Stimulated activated memory B cell treated with anti-CD40 and anti-IgM and Interleukin-4, amounts not matched to agents 10 μg/mL and 1 μg/mL and 100 μg/mL, for 72 hours (primary cell): Measurements from ENCODE around the gene PRPF18.

Experiments
- ATAC-seq: fragments of 150-1000 bp; cut with Tn5 transposase; 2 replicates; pipeline ENCODE4 v1.10.0; 2021
- H3K27ac Mint-ChIP-seq: one replicate; pipeline ENCODE4 v1.8.0; 2022; ENCODE audit warnings: mild to moderate bottlenecking, mixed read lengths
- H3K27me3 Mint-ChIP-seq: one replicate; pipeline ENCODE4 v1.8.0; 2022; ENCODE audit warnings: mixed read lengths
- H3K36me3 Mint-ChIP-seq: one replicate; pipeline ENCODE4 v1.8.0; 2022; ENCODE audit warnings: mixed read lengths
- H3K4me1 Mint-ChIP-seq: one replicate; pipeline ENCODE4 v1.8.0; 2022; ENCODE audit warnings: mixed read lengths
- H3K4me3 Mint-ChIP-seq: one replicate; pipeline ENCODE4 v1.8.0; 2022; ENCODE audit warnings: mild to moderate bottlenecking, moderate library complexity, mixed read lengths
- H3K9me3 Mint-ChIP-seq: one replicate; pipeline ENCODE4 v1.8.0; 2022; ENCODE audit warnings: mixed read lengths

The PRPF18 gene

DNA sequence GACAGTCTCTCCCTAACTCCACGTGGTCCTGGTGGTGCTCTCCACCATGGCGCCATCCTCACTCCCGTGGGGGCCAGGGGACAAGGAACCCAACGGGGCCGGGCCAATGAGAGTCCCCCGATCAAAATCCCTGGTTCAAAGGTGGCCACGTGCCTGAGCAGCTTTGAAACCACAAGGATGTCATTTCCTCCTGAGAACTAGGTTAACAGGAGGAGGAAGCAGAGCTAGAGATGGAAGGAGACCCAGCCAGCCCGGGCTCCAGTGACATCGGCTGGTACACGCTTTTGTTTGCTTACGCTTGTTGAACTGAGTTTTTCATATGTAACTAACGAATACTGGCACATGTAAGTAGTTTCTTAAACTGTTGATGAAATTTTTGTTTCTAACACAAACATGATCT, 61.7 kb downstream of the PRPF18 start:
- Mint-ChIP-seq H3K4me1 (no peaks in the 10 kb centered on the region), H3K4me3 (no peak overlapping the region), H3K27me3 (no peaks in the 10 kb centered on the region), H3K36me3 (peaks cover 34% of the 10 kb centered on the region), H3K9me3 (no peaks in the 10 kb centered on the region), H3K27ac (no peak overlapping the region)
- no peak for ATAC-seq

DNA sequence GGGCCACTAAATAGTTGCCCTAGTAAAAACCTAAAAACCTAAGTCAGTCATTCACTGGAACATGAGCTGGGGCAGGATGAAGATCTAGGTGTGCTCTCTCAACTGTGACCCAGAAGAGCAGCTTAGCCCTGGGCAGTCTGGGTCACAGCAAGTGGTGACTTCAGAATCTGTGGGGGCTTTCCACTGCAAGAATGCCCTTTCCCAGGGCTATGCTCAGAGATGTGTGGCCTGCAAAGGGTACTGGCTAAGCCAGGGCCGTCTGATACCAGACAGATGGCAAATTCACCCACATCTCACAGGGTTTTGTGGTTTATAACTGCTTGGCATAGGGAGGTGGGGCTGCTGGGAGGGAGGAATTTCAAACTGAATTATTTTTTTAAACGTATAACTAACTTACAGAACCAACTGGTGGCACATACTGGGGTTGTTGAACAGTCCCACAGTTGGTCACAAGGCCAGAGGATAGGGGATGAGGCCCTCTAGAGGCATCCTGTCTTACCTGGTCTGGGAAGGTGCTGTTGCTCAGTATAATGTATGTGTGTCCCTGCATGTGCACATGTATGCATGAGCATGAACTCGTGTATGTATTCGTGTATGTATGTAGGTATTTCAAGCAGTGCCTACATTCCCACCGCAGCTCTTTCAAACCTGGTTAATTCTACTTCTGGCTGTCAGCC, 63.2 kb downstream of the PRPF18 start:
- no peak overlapping the region for H3K27ac Mint-ChIP-seq
- peak; percentile 45 for ATAC-seq
- no peaks in the 10 kb centered on the region for H3K27me3 Mint-ChIP-seq
- no peak overlapping the region for H3K4me3 Mint-ChIP-seq
- H3K4me1 Mint-ChIP-seq, result no peaks in the 10 kb centered on the region
- peaks cover 28% of the 10 kb centered on the region for H3K36me3 Mint-ChIP-seq
- H3K9me3 Mint-ChIP-seq, result no peaks in the 10 kb centered on the region

DNA sequence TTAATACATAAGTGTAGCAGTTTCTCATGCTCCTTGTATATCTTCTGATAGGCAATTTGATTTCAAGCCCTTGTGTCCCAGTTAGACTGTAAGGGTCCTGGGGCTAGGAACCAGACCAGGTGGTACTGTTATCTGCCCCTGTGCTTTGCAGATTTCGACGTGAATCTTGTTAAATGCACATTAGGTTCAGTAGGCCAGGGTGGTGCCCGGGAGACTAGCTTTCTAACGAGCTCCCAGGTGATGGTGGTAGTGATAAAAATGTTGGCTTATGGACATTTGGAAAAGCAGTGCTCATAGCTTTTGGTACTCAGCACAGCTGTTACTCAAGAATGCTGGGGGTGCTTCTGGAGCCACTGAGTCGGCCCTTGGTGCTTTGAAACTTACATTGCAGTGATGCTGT, 64.2 kb downstream of the PRPF18 start:
- no peak overlapping the region for H3K4me3 Mint-ChIP-seq
- no peaks in the 10 kb centered on the region for H3K4me1 Mint-ChIP-seq
- ATAC-seq, result no peak
- no peak overlapping the region for H3K27ac Mint-ChIP-seq
- H3K27me3 Mint-ChIP-seq, result no peaks in the 10 kb centered on the region
- H3K36me3 Mint-ChIP-seq, result peaks cover 21% of the 10 kb centered on the region
- H3K9me3 Mint-ChIP-seq, result no peaks in the 10 kb centered on the region

DNA sequence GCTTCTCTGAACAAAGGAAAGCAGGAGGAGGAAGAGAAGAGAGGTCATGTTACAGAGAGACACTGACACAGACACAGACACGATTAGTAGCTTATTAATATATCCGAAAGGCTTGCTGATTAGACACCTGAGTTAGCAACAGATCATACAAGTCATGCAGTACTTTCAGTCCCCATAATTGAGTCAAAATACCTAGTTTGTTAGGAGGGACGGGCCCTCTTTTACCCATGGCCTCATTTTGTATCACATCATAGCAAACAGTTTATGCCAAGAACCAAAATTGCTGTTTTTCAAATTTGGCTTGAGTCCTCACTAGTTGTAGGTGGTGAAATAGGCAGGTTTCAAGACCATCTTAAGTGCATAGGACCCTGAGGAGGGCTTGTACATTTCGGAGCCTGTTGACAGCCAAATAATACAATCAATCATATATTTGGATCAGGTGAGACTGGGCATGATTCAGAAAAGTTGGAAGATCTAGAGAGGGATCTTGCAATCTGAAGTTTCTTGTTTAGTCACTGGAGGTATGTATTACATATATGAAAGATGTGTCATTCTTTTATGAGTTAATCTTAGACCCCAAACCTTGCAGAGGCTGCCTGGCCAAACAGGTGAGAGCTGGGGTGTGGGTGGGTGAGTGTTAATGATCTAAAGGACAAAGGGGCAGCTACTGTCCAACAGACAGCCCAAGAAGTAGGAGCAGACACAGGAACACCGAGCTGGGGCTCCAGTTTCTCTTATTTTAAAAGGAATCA, 65.4 kb downstream of the PRPF18 start:
- no peak for ATAC-seq
- peaks cover 12% of the 10 kb centered on the region for H3K36me3 Mint-ChIP-seq
- no peaks in the 10 kb centered on the region for H3K4me1 Mint-ChIP-seq
- H3K4me3 Mint-ChIP-seq, result no peak overlapping the region
- H3K27ac Mint-ChIP-seq, result no peak overlapping the region
- H3K9me3 Mint-ChIP-seq, result no peaks in the 10 kb centered on the region
- H3K27me3 Mint-ChIP-seq, result no peaks in the 10 kb centered on the region

DNA sequence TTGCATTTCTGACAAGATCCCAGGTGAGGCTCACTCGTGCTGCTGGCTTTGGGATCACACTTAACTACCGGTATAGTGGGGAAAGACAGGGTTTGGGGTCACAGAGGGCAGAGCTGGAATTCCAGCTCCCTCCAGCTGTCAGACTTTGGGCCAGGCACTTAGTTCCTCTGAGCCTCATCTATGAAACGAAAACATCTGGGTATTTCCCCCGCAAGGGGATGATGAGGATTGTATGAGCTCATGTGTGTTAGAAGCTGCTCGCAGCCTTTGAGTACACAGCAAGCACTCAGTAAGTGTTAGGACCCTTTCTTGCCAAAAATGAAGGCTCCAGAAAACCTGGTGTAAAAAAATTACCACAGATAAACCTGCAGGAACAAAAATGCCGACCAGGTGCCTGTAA, 66.1 kb downstream of the PRPF18 start:
- no peak overlapping the region for H3K27ac Mint-ChIP-seq
- no peaks in the 10 kb centered on the region for H3K4me1 Mint-ChIP-seq
- no peak for ATAC-seq
- H3K9me3 Mint-ChIP-seq, result no peaks in the 10 kb centered on the region
- H3K4me3 Mint-ChIP-seq, result no peak overlapping the region
- no peaks in the 10 kb centered on the region for H3K27me3 Mint-ChIP-seq
- peaks cover 10% of the 10 kb centered on the region for H3K36me3 Mint-ChIP-seq

DNA sequence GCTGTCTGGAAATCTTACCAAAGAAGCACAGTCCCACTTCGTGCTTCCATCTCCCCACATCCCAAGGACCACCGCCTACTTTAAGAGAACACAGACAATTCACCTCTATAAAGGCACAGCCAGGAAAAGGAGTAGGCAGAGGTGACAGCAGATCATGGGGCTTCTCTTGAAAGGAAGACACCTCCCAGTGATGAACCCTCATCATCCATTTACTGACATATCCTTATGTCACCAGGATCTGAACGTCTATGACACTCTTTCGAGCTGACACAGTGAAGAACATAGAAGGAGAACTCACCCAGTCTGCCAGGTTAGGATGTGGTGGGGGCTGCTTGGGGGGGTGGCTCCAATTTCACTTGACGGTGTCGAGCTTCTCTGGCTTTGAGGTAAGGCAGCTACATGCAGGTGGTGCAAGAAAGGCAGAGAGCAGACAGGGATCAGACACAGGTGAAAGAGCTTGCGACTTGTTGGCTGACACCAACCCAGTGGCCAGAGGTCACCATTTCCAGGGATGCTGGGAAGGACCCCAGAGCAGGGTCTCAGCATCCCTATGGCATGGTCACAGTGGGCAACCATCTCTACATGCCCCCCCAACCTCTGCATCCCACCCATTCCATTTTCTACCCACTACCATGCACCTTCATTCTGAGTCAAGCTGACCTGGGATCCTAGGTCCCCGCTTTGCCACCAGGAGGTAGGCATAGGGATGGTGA, 67.5 kb downstream of the PRPF18 start:
- H3K36me3 Mint-ChIP-seq, result peaks cover 5% of the 10 kb centered on the region
- H3K4me1 Mint-ChIP-seq, result no peaks in the 10 kb centered on the region
- H3K27me3 Mint-ChIP-seq, result no peaks in the 10 kb centered on the region
- H3K27ac Mint-ChIP-seq, result no peak overlapping the region
- no peak overlapping the region for H3K4me3 Mint-ChIP-seq
- no peak for ATAC-seq
- H3K9me3 Mint-ChIP-seq, result no peaks in the 10 kb centered on the region

DNA sequence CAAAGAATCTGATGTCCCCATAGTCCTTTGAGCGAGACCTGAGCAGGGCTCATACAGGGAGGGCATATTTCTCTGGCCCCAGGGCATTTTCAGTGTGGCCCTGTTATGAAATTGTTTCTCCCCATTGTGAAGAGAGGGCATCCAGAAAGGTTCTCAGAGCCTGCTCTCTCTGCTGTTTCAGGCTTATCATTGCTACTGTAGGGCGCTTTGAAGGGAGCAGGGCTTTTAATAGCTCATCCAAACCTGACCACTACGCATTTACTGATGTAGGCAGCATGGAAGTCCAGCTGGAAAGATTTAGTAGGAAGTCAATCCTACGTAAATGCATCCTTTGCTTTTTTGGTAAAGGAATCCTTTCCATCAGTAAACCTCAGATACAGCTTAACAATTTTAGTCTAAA, 68.1 kb downstream of the PRPF18 start:
- no peak for ATAC-seq
- H3K27me3 Mint-ChIP-seq, result no peaks in the 10 kb centered on the region
- H3K9me3 Mint-ChIP-seq, result no peaks in the 10 kb centered on the region
- no peak overlapping the region for H3K4me3 Mint-ChIP-seq
- peaks cover 5% of the 10 kb centered on the region for H3K36me3 Mint-ChIP-seq
- H3K27ac Mint-ChIP-seq, result no peak overlapping the region
- H3K4me1 Mint-ChIP-seq, result no peaks in the 10 kb centered on the region

DNA sequence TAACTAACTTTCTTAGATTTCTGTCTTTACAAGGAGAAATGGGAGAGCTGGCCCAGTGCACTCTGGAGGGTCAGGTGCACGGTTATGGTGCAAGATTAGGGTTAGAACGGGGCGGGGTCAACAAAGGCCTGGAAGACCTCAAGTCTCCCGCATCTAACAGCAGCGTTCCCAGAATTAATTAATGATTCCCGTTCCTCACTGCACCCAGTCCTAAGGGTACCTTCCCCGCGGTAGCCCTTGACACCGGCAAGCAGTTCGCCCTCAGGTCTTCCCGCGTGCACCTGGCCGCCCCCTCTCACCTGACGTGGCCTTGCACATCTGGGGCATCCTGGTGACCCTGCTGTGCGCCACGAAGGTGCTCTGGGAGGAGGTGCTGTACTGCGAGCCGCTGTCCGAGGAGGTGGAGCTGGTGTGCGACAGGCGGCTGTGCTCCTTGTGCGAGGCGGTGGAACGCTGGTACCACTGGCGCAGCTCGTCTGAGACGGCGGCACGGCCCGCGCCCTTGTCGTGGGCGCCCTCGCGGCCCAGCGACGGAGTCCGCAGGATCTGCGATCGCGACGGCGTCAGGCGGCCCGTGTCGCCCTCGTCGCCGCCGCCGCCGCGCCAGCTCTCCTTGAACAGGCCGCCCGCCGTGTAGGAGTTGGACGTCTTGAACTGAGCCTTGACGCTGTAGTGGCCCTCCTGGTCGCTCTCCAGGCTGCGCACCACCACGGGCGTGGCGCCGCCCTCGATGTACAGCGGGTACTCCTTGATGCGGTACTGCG, 69.8 kb downstream of the PRPF18 start:
- Mint-ChIP-seq H3K36me3 (no peaks in the 10 kb centered on the region), H3K4me1 (peaks cover 7% of the 10 kb centered on the region), H3K27ac (no peak overlapping the region), H3K4me3 (no peak overlapping the region), H3K9me3 (no peaks in the 10 kb centered on the region), H3K27me3 (no peaks in the 10 kb centered on the region)
- ATAC-seq, result no peak

DNA sequence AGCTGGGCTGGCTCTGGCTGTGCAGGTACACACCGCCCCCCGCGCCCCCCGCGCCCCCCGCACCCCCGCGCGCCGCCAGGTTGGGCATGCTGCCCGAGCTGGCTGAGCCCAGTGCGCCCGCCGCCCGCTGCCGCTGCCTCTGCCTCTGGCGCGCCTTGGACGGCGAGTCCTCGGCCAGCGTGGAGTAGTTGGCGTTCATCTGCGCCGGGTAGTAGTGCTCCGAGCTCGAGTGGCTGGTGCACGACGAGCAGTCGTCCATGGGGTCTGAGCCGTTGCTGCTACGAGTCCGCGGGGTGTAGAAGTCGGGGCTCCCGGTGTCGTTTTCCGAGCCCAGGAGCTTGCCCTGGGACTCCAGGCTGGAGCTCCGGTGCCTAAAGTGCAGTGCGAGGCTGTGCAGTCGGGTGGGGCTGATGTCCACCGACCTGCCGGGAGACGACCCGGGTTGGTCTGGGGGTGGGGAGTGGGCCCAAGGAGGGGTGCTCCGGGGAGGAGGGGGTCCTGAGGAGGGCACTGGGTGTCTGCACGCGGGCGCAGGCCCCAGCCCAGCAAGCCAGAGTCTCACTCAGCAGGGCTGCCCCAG, 70.4 kb downstream of the PRPF18 start:
- no peaks in the 10 kb centered on the region for H3K36me3 Mint-ChIP-seq
- peak; percentile 37 for ATAC-seq
- H3K27ac Mint-ChIP-seq, result no peak overlapping the region
- no peaks in the 10 kb centered on the region for H3K27me3 Mint-ChIP-seq
- no peaks in the 10 kb centered on the region for H3K9me3 Mint-ChIP-seq
- H3K4me3 Mint-ChIP-seq, result no peak overlapping the region
- peaks cover 7% of the 10 kb centered on the region for H3K4me1 Mint-ChIP-seq

DNA sequence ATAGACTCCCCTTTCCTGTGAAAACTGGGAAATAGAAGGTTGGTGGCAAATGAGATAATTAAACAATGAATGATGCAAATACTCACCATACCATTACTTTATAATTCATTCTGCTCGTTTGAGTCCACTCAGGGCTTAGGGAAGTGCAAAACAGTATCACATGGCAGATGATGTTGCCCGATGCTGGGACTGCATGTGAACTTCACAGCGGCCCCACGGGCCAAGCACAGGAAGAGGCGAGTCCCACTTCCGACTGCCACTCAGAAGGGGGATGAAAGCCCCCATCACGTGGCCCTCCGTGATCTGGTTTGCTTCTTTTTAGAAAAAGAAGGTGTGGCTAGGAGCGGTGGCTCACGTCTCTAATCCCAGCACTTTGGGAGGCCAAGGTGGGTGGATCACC, 71.5 kb downstream of the PRPF18 start:
- Mint-ChIP-seq H3K27ac (no peak overlapping the region), H3K9me3 (no peaks in the 10 kb centered on the region), H3K27me3 (no peaks in the 10 kb centered on the region), H3K4me3 (no peak overlapping the region), H3K4me1 (peaks cover 7% of the 10 kb centered on the region), H3K36me3 (no peaks in the 10 kb centered on the region)
- ATAC-seq, result no peak

DNA sequence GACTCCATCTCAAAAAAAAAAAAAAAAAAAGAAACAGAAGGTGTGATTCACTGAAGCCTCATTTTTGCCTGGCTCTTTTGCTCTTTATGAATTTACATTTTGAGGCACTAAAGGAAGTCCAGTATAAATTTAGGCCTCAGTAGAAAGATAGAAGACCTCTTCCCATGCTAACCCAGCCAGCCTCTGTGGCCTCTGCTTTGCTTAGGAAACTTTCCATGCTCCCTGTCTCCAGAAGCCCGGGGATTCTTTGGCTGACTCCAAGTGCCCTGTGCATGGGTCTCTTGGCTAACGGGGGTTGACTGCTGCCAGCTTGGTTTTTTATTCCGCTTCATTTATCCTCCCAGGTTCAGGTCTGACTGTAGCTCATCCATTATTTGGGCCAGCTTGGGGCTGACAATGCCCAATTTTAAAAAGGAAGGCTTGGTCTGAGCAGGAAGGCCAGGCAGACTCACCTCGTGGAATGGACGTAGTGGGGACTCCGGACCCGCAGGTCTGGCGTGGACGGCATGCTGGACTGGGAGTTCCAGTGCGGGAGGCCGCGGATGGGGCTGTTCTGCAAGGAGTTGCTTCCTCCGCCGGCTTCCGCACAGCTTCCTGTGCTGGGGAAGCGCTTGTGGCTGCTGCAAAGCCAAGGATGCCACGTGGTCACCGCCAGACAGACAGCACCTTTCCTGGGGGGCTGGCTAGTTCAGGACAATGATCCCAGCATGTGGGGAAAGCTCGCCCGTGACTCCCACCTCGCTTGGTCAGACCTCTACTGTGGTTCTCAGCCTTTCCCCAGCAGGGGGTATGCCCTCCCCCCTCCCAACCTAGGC, 72.3 kb downstream of the PRPF18 start:
- Mint-ChIP-seq H3K27ac (no peak overlapping the region), H3K4me3 (no peak overlapping the region), H3K9me3 (no peaks in the 10 kb centered on the region), H3K4me1 (peaks cover 7% of the 10 kb centered on the region), H3K27me3 (no peaks in the 10 kb centered on the region), H3K36me3 (no peaks in the 10 kb centered on the region)
- no peak for ATAC-seq

DNA sequence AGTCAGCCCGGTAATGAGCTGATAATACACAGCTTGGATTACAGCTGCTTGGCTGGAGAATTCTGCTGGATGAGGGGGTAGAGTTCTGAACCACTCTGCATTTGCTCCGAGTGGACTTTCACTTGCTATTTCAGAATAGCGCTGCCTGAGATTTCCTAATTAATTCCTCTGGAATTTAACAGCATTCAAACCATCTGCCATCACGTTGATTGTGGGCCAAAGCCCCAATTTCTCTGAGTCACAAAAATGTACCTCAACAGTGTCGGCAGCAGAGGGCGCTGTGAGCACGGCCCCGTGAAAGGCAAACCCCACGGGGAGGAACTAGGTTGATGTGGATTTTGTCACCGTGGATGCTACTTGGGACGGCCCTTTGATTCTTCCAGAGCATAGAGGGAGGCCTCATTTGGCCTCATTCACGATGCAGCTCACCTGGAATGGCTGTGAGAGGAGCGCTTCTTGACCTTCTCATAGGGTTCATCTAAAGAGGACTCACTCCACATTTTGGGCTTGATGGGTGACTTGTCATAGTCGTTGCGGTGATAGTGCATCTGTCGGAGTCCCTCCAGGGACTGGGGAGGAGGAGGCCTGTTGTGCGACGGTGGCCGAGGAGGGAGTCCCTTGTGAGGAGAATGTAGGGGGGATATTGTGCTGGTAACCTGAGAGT, 73.3 kb downstream of the PRPF18 start:
- Mint-ChIP-seq H3K27ac (no peak overlapping the region), H3K4me3 (no peak overlapping the region), H3K36me3 (no peaks in the 10 kb centered on the region), H3K9me3 (no peaks in the 10 kb centered on the region), H3K4me1 (peaks cover 7% of the 10 kb centered on the region), H3K27me3 (no peaks in the 10 kb centered on the region)
- ATAC-seq, result peak; percentile 32

DNA sequence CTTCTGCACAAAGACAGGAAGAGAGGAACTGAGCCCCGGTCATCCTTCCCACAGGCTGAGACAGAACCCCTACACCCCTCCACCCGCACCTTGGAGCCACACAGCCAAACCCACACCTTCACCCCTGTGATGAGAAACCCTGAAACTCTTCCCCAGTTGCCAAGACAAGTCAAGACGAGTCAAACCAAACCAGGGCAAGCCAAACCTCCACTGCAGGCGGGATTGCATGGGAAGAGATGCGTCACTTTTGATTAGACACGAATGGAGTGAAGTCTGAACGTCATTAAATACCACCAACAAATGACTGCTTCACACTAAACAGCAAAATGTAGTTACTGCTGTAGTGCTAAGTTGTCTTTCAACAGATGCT, 73.8 kb downstream of the PRPF18 start:
- ATAC-seq, result no peak
- no peaks in the 10 kb centered on the region for H3K9me3 Mint-ChIP-seq
- H3K27ac Mint-ChIP-seq, result no peak overlapping the region
- no peaks in the 10 kb centered on the region for H3K36me3 Mint-ChIP-seq
- no peaks in the 10 kb centered on the region for H3K27me3 Mint-ChIP-seq
- H3K4me1 Mint-ChIP-seq, result peaks cover 7% of the 10 kb centered on the region
- no peak overlapping the region for H3K4me3 Mint-ChIP-seq

DNA sequence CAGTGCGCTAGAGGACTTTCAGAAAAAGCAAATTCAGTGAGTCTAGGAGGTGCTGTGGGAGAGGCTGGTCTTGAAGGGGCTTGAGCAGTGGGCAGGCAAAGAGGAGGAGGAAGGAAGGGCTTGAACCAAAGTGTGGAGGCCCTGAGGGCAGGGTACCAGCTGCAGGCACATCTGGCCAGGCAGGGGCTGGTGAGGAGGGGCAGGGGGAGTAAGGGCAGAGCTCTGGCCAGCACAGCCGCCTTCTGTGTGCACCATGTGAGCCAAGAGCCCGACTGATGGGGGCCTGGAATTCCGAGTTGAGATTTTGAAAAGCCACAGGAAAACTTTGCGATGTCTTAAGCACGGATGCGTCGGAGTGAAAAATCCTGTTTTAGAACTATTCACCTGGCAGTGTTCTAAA, 74.5 kb downstream of the PRPF18 start:
- H3K36me3 Mint-ChIP-seq, result no peaks in the 10 kb centered on the region
- no peaks in the 10 kb centered on the region for H3K27me3 Mint-ChIP-seq
- H3K27ac Mint-ChIP-seq, result no peak overlapping the region
- peaks cover 7% of the 10 kb centered on the region for H3K4me1 Mint-ChIP-seq
- no peak overlapping the region for H3K4me3 Mint-ChIP-seq
- ATAC-seq, result no peak
- no peaks in the 10 kb centered on the region for H3K9me3 Mint-ChIP-seq
